Activated CD8-positive, alpha-beta T cell treated with anti-CD3 and anti-CD28 coated beads, Interleukin-2, amount 10 ng/mL, durations not matched to agents 7 days and 5 days (primary cell): Measurements from ENCODE around the gene TTLL4. TPM values are rescaled to one million over a fixed set of nuclear protein-coding genes. Genes with fewer than 3 reads are reported as not detected.

Source experiments
- ATAC-seq: fragments of 150-1000 bp; cut with Tn5 transposase; one replicate; pipeline ENCODE4 v1.10.0; 2021; ENCODE audit warnings: moderate library complexity
- CTCF ChIA-PET: fragments of 350-600 bp; sonication (Branson Sonifier 250); formaldehyde crosslinking; loops from one replicate; lab custom pipeline; 2021; ENCODE audit warnings: antibody characterized with exemption; lab: Charles Lee
- POLR2A ChIA-PET: fragments of 350-600 bp; sonication (Branson Sonifier 250); formaldehyde crosslinking; loops from one replicate; lab custom pipeline; 2021; ENCODE audit warnings: antibody characterized with exemption; lab: Charles Lee
- DNase-seq: peaks from one replicate; pipeline ENCODE4 v3.0.0-alpha.2; 2020
- H3K27ac Mint-ChIP-seq: one replicate; pipeline ENCODE4 v1.8.0; 2021; ENCODE audit warnings: mild to moderate bottlenecking, mixed read lengths
- H3K27me3 Mint-ChIP-seq: one replicate; pipeline ENCODE4 v1.8.0; 2021; ENCODE audit warnings: low read depth, mixed read lengths
- H3K36me3 Mint-ChIP-seq: one replicate; pipeline ENCODE4 v1.8.0; 2021; ENCODE audit warnings: low read depth, mixed read lengths
- H3K4me1 Mint-ChIP-seq: one replicate; pipeline ENCODE4 v1.8.0; 2021; ENCODE audit warnings: low read depth, mixed read lengths
- H3K4me3 Mint-ChIP-seq: one replicate; pipeline ENCODE4 v1.8.0; 2021; ENCODE audit warnings: mild to moderate bottlenecking, mixed read lengths
- H3K9me3 Mint-ChIP-seq: one replicate; pipeline ENCODE4 v1.8.0; 2022; ENCODE audit warnings: mixed read lengths; ENCODE audit not compliant: insufficient read depth
- total RNA-seq, 2 experiments: library from RNA; stranded (reverse); gene quantifications; one replicate each; pipeline ENCODE4 v1.2.3, GENCODE V29; 2021

Gene TTLL4
- total RNA-seq, 2 experiments from 2014 or later: 25.8 to 27.7 TPM

GRCh38 chr2:218777276-218777990 lies 66.8 kb downstream of the TTLL4 start:
- Mint-ChIP-seq H3K9me3 (peaks cover 4% of the 10 kb centered on the region), H3K4me1 (peaks cover 4% of the 10 kb centered on the region), H3K36me3 (peaks cover 3% of the 10 kb centered on the region), H3K27me3 (peaks cover 26% of the 10 kb centered on the region), H3K4me3 (no peak overlapping the region), H3K27ac (no peak overlapping the region)
- ChIA-PET CTCF (no interaction called here), POLR2A (no interaction called here)
- no peak for DNase-seq
- ATAC-seq: no peak

GRCh38 chr2:218780046-218780445 lies 69.4 kb downstream of the TTLL4 start:
- DNase-seq (no peak), ATAC-seq (no peak)
- ChIA-PET POLR2A (no interaction called here), CTCF (no interaction called here)
- Mint-ChIP-seq H3K36me3 (peaks cover 3% of the 10 kb centered on the region), H3K4me1 (peaks cover 4% of the 10 kb centered on the region), H3K4me3 (no peak overlapping the region), H3K27me3 (peaks cover 44% of the 10 kb centered on the region), H3K27ac (no peak overlapping the region), H3K9me3 (peaks cover 4% of the 10 kb centered on the region)

- Mint-ChIP-seq H3K9me3 (peaks cover 3% of the 10 kb centered on the region), H3K27ac (no peak overlapping the region), H3K4me1 (peaks cover 4% of the 10 kb centered on the region), H3K27me3 (peaks cover 50% of the 10 kb centered on the region), H3K4me3 (no peak overlapping the region), H3K36me3 (peaks cover 3% of the 10 kb centered on the region)
- POLR2A ChIA-PET: no interaction called here
- CTCF ChIA-PET: no interaction called here
- ATAC-seq (no peak), DNase-seq (no peak)
Observed at GRCh38 chr2:218780851-218781690, 70.4 kb downstream of the TTLL4 start.

GRCh38 chr2:218781691-218782527 lies 71.3 kb downstream of the TTLL4 start, which contains the start of gene CYP27A1:
Gene CYP27A1 (plus strand): TSS chr2:218782147. CDS start chr2:218782183, 36 bp downstream.
- DNase-seq (no peak), ATAC-seq (peak; percentile 67)
- Mint-ChIP-seq H3K27ac (no peak within 1 kb of the TSS), H3K27me3 (peaks cover 50% of the 10 kb centered on the region), H3K4me1 (peaks cover 4% of the 10 kb centered on the region), H3K36me3 (peaks cover 3% of the 10 kb centered on the region), H3K9me3 (no peaks in the 10 kb centered on the region), H3K4me3 (no peak within 1 kb of the TSS)
- ChIA-PET POLR2A (no interaction called here), CTCF (interaction anchor here (0.7 kb wide), 2 partner anchors 9 to 110 kb away, joined by 3 to 4 read pairs; no protein-coding TSS in a partner anchor)

GRCh38 chr2:218782528-218782844 lies 71.9 kb downstream of the TTLL4 start:
- DNase-seq (no peak), ATAC-seq (no peak)
- Mint-ChIP-seq H3K9me3 (no peaks in the 10 kb centered on the region), H3K27ac (no peak overlapping the region), H3K36me3 (no peaks in the 10 kb centered on the region), H3K4me3 (no peak overlapping the region), H3K27me3 (peaks cover 50% of the 10 kb centered on the region), H3K4me1 (peaks cover 4% of the 10 kb centered on the region)
- POLR2A ChIA-PET: no interaction called here
- CTCF ChIA-PET: interaction anchor here (0.7 kb wide), 2 partner anchors 9 to 110 kb away, joined by 3 to 4 read pairs; no protein-coding TSS in a partner anchor

- peaks cover 4% of the 10 kb centered on the region for H3K4me1 Mint-ChIP-seq
- H3K36me3 Mint-ChIP-seq: no peaks in the 10 kb centered on the region
- POLR2A ChIA-PET: no interaction called here
- no peak overlapping the region for H3K27ac Mint-ChIP-seq
- CTCF ChIA-PET: interaction anchor here (0.9 kb wide), 1 partner anchor 64 kb away, joined by 4 read pairs; no protein-coding TSS in a partner anchor
- ATAC-seq (no peak), DNase-seq (no peak)
- H3K27me3 Mint-ChIP-seq: peaks cover 53% of the 10 kb centered on the region
- H3K9me3 Mint-ChIP-seq: no peaks in the 10 kb centered on the region
- no peak overlapping the region for H3K4me3 Mint-ChIP-seq
Observed at GRCh38 chr2:218783688-218784087, 73.1 kb downstream of the TTLL4 start.

- Mint-ChIP-seq H3K4me3 (no peak overlapping the region), H3K27ac (no peak overlapping the region), H3K36me3 (no peaks in the 10 kb centered on the region), H3K9me3 (no peaks in the 10 kb centered on the region), H3K4me1 (peaks cover 4% of the 10 kb centered on the region), H3K27me3 (peaks cover 54% of the 10 kb centered on the region)
- ChIA-PET CTCF (interaction anchor here (1.3 kb wide), 1 partner anchor 62 kb away, joined by 4 read pairs; no protein-coding TSS in a partner anchor), POLR2A (no interaction called here)
- no peak for DNase-seq
- no peak for ATAC-seq
Observed at GRCh38 chr2:218785103-218785502, 74.5 kb downstream of the TTLL4 start.

GRCh38 chr2:218786133-218786532 lies 75.5 kb downstream of the TTLL4 start:
- CTCF ChIA-PET: interaction anchor here (1.3 kb wide), 1 partner anchor 61 kb away, joined by 4 read pairs; no protein-coding TSS in a partner anchor

GRCh38 chr2:218788529-218789255 lies 78.1 kb downstream of the TTLL4 start:
- POLR2A ChIA-PET: no interaction called here
- Mint-ChIP-seq H3K4me1 (no peaks in the 10 kb centered on the region), H3K9me3 (no peaks in the 10 kb centered on the region), H3K27ac (no peak overlapping the region), H3K4me3 (no peak overlapping the region), H3K36me3 (no peaks in the 10 kb centered on the region), H3K27me3 (peaks cover 37% of the 10 kb centered on the region)
- CTCF ChIA-PET: interaction anchor here (1.4 kb wide), 1 partner anchor 109 kb away, joined by 3 read pairs; no protein-coding TSS in a partner anchor
- DNase-seq: no peak
- ATAC-seq: no peak

More at GRCh38 chr2:218786133-218786532, 75.5 kb downstream of the TTLL4 start:
- no peak overlapping the region for H3K4me3 Mint-ChIP-seq
- peaks cover 49% of the 10 kb centered on the region for H3K27me3 Mint-ChIP-seq
- H3K4me1 Mint-ChIP-seq: peaks cover 4% of the 10 kb centered on the region
- no peaks in the 10 kb centered on the region for H3K36me3 Mint-ChIP-seq
- no peak for ATAC-seq
- POLR2A ChIA-PET: no interaction called here
- DNase-seq: no peak
- H3K27ac Mint-ChIP-seq: no peak overlapping the region
- no peaks in the 10 kb centered on the region for H3K9me3 Mint-ChIP-seq

- H3K9me3 Mint-ChIP-seq: no peaks in the 10 kb centered on the region
- CTCF ChIA-PET: no interaction called here
- H3K36me3 Mint-ChIP-seq: no peaks in the 10 kb centered on the region
- no peak overlapping the region for H3K27ac Mint-ChIP-seq
- POLR2A ChIA-PET: no interaction called here
- ATAC-seq (no peak), DNase-seq (no peak)
- H3K27me3 Mint-ChIP-seq: peaks cover 45% of the 10 kb centered on the region
- no peaks in the 10 kb centered on the region for H3K4me1 Mint-ChIP-seq
- no peak overlapping the region for H3K4me3 Mint-ChIP-seq
Observed at GRCh38 chr2:218792433-218792832, 81.8 kb downstream of the TTLL4 start.

GRCh38 chr2:218796691-218797090 lies 86.1 kb downstream of the TTLL4 start:
- no peak overlapping the region for H3K27ac Mint-ChIP-seq
- DNase-seq: no peak
- POLR2A ChIA-PET: no interaction called here
- H3K27me3 Mint-ChIP-seq: peaks cover 47% of the 10 kb centered on the region
- no peaks in the 10 kb centered on the region for H3K9me3 Mint-ChIP-seq
- CTCF ChIA-PET: interaction anchor here (1.2 to 1.7 kb wide), 2 partner anchors 71 to 138 kb away, joined by 3 to 4 read pairs; no protein-coding TSS in a partner anchor
- H3K36me3 Mint-ChIP-seq: no peaks in the 10 kb centered on the region
- no peak overlapping the region for H3K4me3 Mint-ChIP-seq
- no peaks in the 10 kb centered on the region for H3K4me1 Mint-ChIP-seq
- no peak for ATAC-seq
